DND-41 (cell line): Measurements from ENCODE around the gene LGR6.

Experiments used
- CTCF ChIP-seq: IDR thresholded peaks from 2 replicates; pipeline ENCODE4 v1.5.1; 2012; ENCODE audit warnings: borderline replicate concordance, low read length, moderate library complexity, mild to moderate bottlenecking; ENCODE audit not compliant: poor library complexity, severe bottlenecking; ENCODE audit errors: extremely low read depth
- EZH2 ChIP-seq: IDR thresholded peaks from 3 replicates; pipeline ENCODE4 v1.6.1; 2012; ENCODE audit warnings: borderline replicate concordance, low read depth, mild to moderate bottlenecking, moderate library complexity, low read length, inconsistent platforms; ENCODE audit not compliant: severe bottlenecking

- TF ChIP-seq CTCF = no peak
- no peak for TF ChIP-seq EZH2
These were observed 29.7 kb downstream of the LGR6 start for GRCh38 chr1:202223121-202223860.
